Stomach (tissue), 9 donors: Measurements from ENCODE around the gene CDH22. TPM values are rescaled to one million over a fixed set of nuclear protein-coding genes. Genes with fewer than 3 reads are reported as not detected.
A peak's percentile ranks its signal among the peaks of the same experiment; 100 is the strongest.

ENCODE experiments used
- DNase-seq, 2 donors: peaks; one replicate each; pipeline versions ENCODE4 v3.0.0 to v3.0.0-alpha.2; 2013 to 2019
- H3K27ac ChIP-seq, 5 donors: fragments of 200-600 bp in 4 of 5; sonication (generic) in 4 of 5; one replicate each; pipeline ENCODE4 v1.5.1; 2013 to 2019; ENCODE audit warnings: mild to moderate bottlenecking in 1 of 5, moderate library complexity in 1 of 5
- H3K27me3 ChIP-seq, 3 donors: fragments of 200-600 bp; sonication (generic); one replicate each; pipeline ENCODE4 v1.5.1; 2017 to 2019; ENCODE audit warnings: mixed run types in 1 of 3
- H3K36me3 ChIP-seq, 4 donors: fragments of 200-600 bp; sonication (generic); 1 replicate in 3 of 4; 2 replicates in 1 of 4; pipeline ENCODE4 v1.5.1; 2016 to 2019
- H3K4me1 ChIP-seq, 4 donors: fragments of 200-600 bp; sonication (generic); one replicate each; pipeline ENCODE4 v1.5.1; 2016 to 2019
- H3K4me3 ChIP-seq, 4 donors: fragments of 200-600 bp; sonication (generic) in 3 of 4; one replicate each; pipeline ENCODE4 v1.5.1; 2016 to 2019; ENCODE audit warnings: mild to moderate bottlenecking in 1 of 4
- H3K9me3 ChIP-seq, 4 donors: fragments of 200-600 bp; sonication (generic); one replicate each; pipeline ENCODE4 v1.5.1; 2016 to 2019
- EP300 ChIP-seq: sonication (generic); formaldehyde crosslinking; IDR thresholded peaks from one replicate; pipeline ENCODE4 v1.6.1; 2017; ENCODE audit warnings: antibody characterized with exemption
- POLR2A ChIP-seq, 4 donors: fragments of 450-650 bp; IDR thresholded peaks; one replicate each; pipeline ENCODE4 v1.6.1; 2016; ENCODE audit warnings: antibody characterized with exemption in 4 of 4, control low read depth in 2 of 4, mild to moderate bottlenecking in 1 of 4, moderate library complexity in 1 of 4
- POLR2AphosphoS5 ChIP-seq, 3 donors: sonication (generic); formaldehyde crosslinking; IDR thresholded peaks; one replicate each; pipeline ENCODE4 v1.6.1; 2016; ENCODE audit warnings: antibody characterized with exemption in 3 of 3
- WGBS, 5 donors: extraction: QIAGEN DNeasy Blood & Tissue Kit in 3 of 5; methylation state at CpG; one replicate each; pipeline versions ENCODE4 v1.1.5 to v1.1.7; 2013 to 2018; 5-methylcytosine and 5-hydroxymethylcytosine counted together
- intact Hi-C: fragments of 100-400 bp; cut with DNase I; formaldehyde crosslinking; loops from one replicate; pipeline ENCODE4 v1.15.1; 2023; ENCODE audit warnings: low total_unique reads
- polyA plus RNA-seq, 3 donors: library from polyadenylated mRNA; stranded (reverse); fragments of 200-250 nt; gene quantifications; one replicate each; pipeline ENCODE4 v1.2.3, GENCODE V29; 2013
- total RNA-seq, 5 donors: library from RNA; depleted of rRNA; stranded (reverse); fragments of >200 nt; gene quantifications; one replicate each; pipeline versions ENCODE4 v1.1.0 to v1.2.3, GENCODE V29; 2014 to 2016
- TF ChIP-seq, protein P1 (sequence below), 7 experiments: fragments of 450-650 bp in 4 of 7; fragments of 200-600 bp in 3 of 7; sonication (generic) in 3 of 7; IDR thresholded peaks; one replicate each; pipeline ENCODE4 v1.5.1; 2016 to 2019; ENCODE audit warnings: antibody characterized with exemption in 7 of 7, control low read depth in 2 of 7, mild to moderate bottlenecking in 1 of 7
- donor health status: healthy with polysubstance abuse.
- donor health status: Bipolar disorder and iron deficiency.
- donor health status: healthy.

CDH22 gene
- total and polyA plus RNA-seq, 8 donors, result 0.18 to 0.60 (median 0.19) TPM; not detected in 5

DNA sequence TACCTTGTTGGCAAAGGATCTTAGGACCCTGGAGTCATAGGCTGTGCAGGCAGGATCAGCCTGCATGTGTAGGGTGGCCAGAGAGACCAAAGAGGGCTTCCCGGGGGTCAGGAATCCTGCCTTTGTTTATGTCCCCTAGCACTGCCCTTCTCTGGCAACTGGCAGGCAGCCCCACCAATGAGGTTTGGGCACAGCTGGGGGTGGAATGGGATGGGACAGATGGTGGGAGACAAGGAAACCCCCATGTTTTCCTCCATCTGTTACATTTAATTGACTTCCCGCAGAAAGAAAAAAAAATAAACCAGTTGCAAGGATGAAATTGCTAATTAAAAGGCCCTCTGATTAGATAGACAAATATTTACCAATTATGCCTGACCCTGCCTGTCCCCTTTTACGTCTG, 162.6 kb downstream of the CDH22 start:
- WGBS, 5 donors, result 16 to 34% (median 21%) methylated on average over 3 of the region's 3 CpGs
- DNase-seq, result no peak
- Histone ChIP-seq H3K9me3 (no peaks in the 10 kb centered on the region), H3K4me3 (no peak overlapping the region), H3K4me1 (no peaks in the 10 kb centered on the region), H3K36me3 (no peaks in the 10 kb centered on the region), H3K27ac (no peak overlapping the region), H3K27me3 (peaks cover 0 to 71% (median 20%) of the 10 kb centered on the region in 3 donors)
- intact Hi-C loops, result no loop called here
- TF ChIP-seq POLR2A (IDR thresholded peaks at IDR 0.05) (no peak), EP300 (no peak), POLR2AphosphoS5 (IDR thresholded peaks at IDR 0.05) (no peak)
- TF ChIP-seq, protein P1, sequence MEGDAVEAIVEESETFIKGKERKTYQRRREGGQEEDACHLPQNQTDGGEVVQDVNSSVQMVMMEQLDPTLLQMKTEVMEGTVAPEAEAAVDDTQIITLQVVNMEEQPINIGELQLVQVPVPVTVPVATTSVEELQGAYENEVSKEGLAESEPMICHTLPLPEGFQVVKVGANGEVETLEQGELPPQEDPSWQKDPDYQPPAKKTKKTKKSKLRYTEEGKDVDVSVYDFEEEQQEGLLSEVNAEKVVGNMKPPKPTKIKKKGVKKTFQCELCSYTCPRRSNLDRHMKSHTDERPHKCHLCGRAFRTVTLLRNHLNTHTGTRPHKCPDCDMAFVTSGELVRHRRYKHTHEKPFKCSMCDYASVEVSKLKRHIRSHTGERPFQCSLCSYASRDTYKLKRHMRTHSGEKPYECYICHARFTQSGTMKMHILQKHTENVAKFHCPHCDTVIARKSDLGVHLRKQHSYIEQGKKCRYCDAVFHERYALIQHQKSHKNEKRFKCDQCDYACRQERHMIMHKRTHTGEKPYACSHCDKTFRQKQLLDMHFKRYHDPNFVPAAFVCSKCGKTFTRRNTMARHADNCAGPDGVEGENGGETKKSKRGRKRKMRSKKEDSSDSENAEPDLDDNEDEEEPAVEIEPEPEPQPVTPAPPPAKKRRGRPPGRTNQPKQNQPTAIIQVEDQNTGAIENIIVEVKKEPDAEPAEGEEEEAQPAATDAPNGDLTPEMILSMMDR (IDR thresholded peaks at IDR 0.05), result no peak

- Histone ChIP-seq H3K27me3 (peaks cover 0 to 72% (median 28%) of the 10 kb centered on the region in 3 donors), H3K9me3 (no peaks in the 10 kb centered on the region), H3K4me1 (no peaks in the 10 kb centered on the region), H3K36me3 (no peaks in the 10 kb centered on the region), H3K4me3 (no peak overlapping the region), H3K27ac (no peak overlapping the region)
- 62 to 80% (median 69%) methylated on average over 6 to 8 of the region's 8 CpGs for WGBS, 5 donors
- DNase-seq, result no peak
- intact Hi-C loops, result no loop called here
- no peak for TF ChIP-seq POLR2AphosphoS5 (IDR thresholded peaks at IDR 0.05)
- TF ChIP-seq, protein P1 (IDR thresholded peaks at IDR 0.05), result no peak
- TF ChIP-seq EP300, result no peak
- TF ChIP-seq POLR2A (IDR thresholded peaks at IDR 0.05), result no peak
Observed at GRCh38 chr20:46144432-46145025, 163.8 kb downstream of the CDH22 start.

- DNase-seq, result no peak
- no peaks in the 10 kb centered on the region for H3K36me3 ChIP-seq
- TF ChIP-seq POLR2AphosphoS5 (IDR thresholded peaks at IDR 0.05) (no peak), EP300 (no peak), POLR2A (IDR thresholded peaks at IDR 0.05) (no peak)
- TF ChIP-seq, protein P1 (IDR thresholded peaks at IDR 0.05), result no peak
- no peak overlapping the region for H3K27ac ChIP-seq
- intact Hi-C loops, result no loop called here
- peaks cover 0 to 88% (median 42%) of the 10 kb centered on the region in 3 donors for H3K27me3 ChIP-seq
- 36 to 47% (median 38%) methylated on average over 5 of the region's 5 CpGs for WGBS, 5 donors
- H3K4me1 ChIP-seq, result no peaks in the 10 kb centered on the region
- no peak overlapping the region for H3K4me3 ChIP-seq
- H3K9me3 ChIP-seq, result no peaks in the 10 kb centered on the region
Observed at GRCh38 chr20:46142124-46142523, 166.2 kb downstream of the CDH22 start.

GRCh38 chr20:46139908-46140482, 168.3 kb downstream of the CDH22 start:
- Histone ChIP-seq H3K4me1 (no peaks in the 10 kb centered on the region), H3K27me3 (peaks cover 0 to 91% (median 47%) of the 10 kb centered on the region in 3 donors), H3K4me3 (no peak overlapping the region), H3K36me3 (no peaks in the 10 kb centered on the region), H3K9me3 (no peaks in the 10 kb centered on the region), H3K27ac (no peak overlapping the region)
- 20 to 37% (median 27%) methylated on average over 5 of the region's 5 CpGs; no CpG with 5 or more reads in 1 of the 5 donors for WGBS, 5 donors
- peak; percentile 26 to 42 for DNase-seq
- TF ChIP-seq, protein P1 (IDR thresholded peaks at IDR 0.05), result no peak
- TF ChIP-seq POLR2AphosphoS5 (IDR thresholded peaks at IDR 0.05), result no peak
- no peak for TF ChIP-seq POLR2A (IDR thresholded peaks at IDR 0.05)
- intact Hi-C loops, result loop anchor here (10.0 kb wide), 1 partner anchor 185 kb away; no protein-coding TSS in a partner anchor
